Fibroblast of pulmonary artery (primary cell): ENCODE results near the gene SPRED3.
"Not testable (repeated sequence)": the region's sequence is repeated elsewhere in the genome, so short reads cannot be mapped to it uniquely, and the experiment has no call there.

Experiments
- DNase-seq: peaks from one replicate; pipeline ENCODE4 v3.0.0-alpha.2; 2010; ENCODE audit warnings: low read depth
- H3K4me3 ChIP-seq: replicated peaks from 2 replicates; pipeline ENCODE4 v1.5.1; 2011; ENCODE audit warnings: low read depth, mild to moderate bottlenecking, control low read depth, low read length, moderate library complexity
- TF ChIP-seq, protein P1 (sequence below): IDR thresholded peaks from 2 replicates; pipeline ENCODE4 v1.5.1; 2011; ENCODE audit warnings: mild to moderate bottlenecking, control low read depth, low read length, inconsistent platforms; ENCODE audit errors: missing control alignments

SPRED3 gene

DNA sequence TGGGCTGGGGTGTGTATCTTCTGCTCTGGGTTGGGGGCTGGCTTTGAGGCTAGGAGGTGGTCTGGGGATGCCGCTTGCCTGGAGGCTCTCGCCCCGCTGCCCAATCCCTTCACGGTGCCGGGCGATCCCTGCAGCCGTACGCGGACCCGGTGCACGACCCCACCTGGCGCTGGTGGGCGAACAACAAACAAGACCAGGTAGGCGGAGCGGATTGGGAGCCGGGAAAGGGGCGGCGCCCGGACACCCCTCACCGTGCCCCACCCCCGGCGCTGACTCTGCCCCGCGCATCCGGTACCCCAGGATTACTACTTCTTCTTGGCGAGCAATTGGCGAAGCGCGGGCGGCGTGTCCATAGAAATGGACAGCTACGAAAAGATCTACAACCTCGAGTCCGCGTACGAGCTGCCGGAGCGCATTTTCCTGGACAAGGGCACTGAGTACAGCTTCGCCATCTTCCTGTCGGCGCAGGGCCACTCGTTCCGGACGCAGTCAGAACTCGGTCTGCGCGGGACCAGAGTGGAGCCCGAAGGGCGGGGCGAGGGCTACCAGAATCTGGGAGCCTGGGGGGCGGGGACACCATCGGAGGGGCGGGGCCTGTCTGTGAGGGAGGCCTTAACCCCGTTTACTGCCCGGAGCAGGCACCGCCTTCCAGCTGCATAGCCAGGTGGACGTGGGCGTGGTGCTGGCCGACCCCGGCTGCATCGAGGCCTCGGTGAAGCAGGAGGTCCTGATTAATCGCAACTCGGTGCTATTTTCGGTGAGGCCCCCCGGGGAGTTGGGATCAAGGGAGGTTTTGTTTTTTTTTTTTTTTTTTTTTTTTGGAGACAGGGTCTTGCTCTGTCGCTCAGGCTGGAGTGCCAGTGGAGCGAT lies 26.2 kb upstream of the SPRED3 start:
- TF ChIP-seq, protein P1, sequence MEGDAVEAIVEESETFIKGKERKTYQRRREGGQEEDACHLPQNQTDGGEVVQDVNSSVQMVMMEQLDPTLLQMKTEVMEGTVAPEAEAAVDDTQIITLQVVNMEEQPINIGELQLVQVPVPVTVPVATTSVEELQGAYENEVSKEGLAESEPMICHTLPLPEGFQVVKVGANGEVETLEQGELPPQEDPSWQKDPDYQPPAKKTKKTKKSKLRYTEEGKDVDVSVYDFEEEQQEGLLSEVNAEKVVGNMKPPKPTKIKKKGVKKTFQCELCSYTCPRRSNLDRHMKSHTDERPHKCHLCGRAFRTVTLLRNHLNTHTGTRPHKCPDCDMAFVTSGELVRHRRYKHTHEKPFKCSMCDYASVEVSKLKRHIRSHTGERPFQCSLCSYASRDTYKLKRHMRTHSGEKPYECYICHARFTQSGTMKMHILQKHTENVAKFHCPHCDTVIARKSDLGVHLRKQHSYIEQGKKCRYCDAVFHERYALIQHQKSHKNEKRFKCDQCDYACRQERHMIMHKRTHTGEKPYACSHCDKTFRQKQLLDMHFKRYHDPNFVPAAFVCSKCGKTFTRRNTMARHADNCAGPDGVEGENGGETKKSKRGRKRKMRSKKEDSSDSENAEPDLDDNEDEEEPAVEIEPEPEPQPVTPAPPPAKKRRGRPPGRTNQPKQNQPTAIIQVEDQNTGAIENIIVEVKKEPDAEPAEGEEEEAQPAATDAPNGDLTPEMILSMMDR, result no peak
- DNase-seq, result peak; percentile 49

DNA sequence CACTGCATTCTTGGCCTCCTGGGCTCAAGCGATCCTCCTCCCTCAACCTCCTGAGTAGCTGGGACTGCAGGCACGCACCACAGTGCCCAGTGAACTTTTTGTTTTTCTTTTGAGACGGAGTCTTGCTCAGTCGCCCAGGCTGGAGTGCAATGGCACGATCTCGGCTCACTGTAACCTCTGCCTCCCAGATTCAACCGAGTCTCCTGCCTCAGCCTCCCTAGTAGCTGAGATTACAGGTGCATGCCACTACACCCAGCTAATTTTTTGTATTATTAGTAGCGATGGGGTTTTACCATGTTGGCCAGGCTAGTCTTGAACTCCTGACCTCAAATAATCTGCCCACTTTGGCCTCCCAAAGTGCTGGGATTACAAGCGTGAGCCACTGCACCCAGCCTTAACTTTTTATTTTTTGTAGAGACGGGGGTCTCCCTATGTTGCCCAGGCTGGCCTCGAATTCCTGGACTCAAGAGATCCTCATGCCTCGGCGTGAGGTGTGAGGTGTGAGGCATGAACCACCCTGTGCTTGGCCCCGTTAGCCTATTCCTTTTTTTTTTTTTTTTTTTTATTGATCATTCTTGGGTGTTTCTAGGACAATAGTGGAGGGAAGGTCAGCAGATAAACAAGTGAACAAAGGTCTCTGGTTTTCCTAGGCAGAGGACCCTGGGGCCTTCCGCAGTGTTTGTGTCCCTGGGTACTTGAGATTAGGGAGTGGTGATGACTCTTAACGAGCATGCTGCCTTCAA lies 25.4 kb upstream of the SPRED3 start:
- H3K4me3 ChIP-seq, result peak overlapping the region; percentile 62
- DNase-seq, result not testable (repeated sequence)

More for the DNA sequence above, 26.2 kb upstream of the SPRED3 start:
- peak overlapping the region; percentile 62 for H3K4me3 ChIP-seq

GRCh38 chr19:38367041-38367440 lies 21.5 kb upstream of the SPRED3 start:
- no peak overlapping the region for H3K4me3 ChIP-seq
- TF ChIP-seq, protein P1, result no peak

GRCh38 chr19:38369584-38369983 lies 18.9 kb upstream of the SPRED3 start:
- no peak overlapping the region for H3K4me3 ChIP-seq
- TF ChIP-seq, protein P1, result no peak
- DNase-seq, result no peak

More at GRCh38 chr19:38367041-38367440, 21.5 kb upstream of the SPRED3 start:
- DNase-seq, result no peak

GRCh38 chr19:38370299-38370698 lies 18.2 kb upstream of the SPRED3 start:
- DNase-seq, result no peak
- H3K4me3 ChIP-seq, result no peak overlapping the region
- TF ChIP-seq, protein P1, result no peak

DNA sequence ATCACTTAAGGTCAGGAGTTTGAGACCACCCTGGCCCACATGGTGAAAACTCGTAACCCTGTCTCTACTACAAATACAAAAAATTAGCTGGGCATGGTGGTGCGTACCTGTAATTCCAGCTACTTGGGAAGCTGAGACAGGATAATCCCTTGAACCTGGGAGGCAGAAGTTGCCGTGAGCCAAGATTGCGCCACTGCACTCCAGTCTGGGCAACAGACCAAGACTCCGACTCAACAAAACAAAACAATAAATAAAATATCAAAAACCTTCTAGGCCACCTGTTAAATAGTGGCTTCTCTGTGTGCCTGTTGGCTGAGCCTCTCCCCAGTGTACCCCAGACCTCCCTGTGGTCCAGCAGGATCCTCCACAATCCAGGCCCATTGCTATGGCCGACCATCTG lies 17.4 kb upstream of the SPRED3 start:
- no peak overlapping the region for H3K4me3 ChIP-seq
- DNase-seq, result no peak
- TF ChIP-seq, protein P1, result no peak

GRCh38 chr19:38373907-38374331 lies 14.6 kb upstream of the SPRED3 start:
- no peak for DNase-seq
- H3K4me3 ChIP-seq, result peak overlapping the region; percentile 78
- TF ChIP-seq, protein P1, result no peak
